Measurements from ENCODE around the gene DLG5.
"Not testable (repeated sequence)": the region's sequence is repeated elsewhere in the genome, so short reads cannot be mapped to it uniquely, and the experiment has no call there.

Gene DLG5

DNA sequence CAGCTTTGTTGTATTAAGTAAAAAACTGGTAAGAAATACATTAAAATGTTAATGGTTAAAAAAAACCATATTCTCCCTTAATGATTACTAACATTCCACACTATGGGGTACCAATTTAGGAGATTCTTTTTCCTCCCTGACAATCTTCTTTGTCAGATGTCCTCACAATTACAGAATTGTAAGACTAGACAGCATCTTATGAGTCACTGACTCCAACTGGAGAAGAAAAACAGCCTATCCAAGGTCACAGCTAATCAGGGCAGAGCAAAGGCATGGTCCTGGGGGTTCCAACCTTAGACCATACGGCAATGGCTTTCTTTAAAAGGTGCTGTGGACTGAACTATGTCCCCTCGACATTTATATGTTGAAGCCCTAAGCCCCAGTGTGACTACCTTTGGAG is 127.6 kb downstream of the DLG5 start:
- DNase-seq (ENCODE audit: low read depth in 1 of 2, low spot score in 1 of 2), result no peak

DNA sequence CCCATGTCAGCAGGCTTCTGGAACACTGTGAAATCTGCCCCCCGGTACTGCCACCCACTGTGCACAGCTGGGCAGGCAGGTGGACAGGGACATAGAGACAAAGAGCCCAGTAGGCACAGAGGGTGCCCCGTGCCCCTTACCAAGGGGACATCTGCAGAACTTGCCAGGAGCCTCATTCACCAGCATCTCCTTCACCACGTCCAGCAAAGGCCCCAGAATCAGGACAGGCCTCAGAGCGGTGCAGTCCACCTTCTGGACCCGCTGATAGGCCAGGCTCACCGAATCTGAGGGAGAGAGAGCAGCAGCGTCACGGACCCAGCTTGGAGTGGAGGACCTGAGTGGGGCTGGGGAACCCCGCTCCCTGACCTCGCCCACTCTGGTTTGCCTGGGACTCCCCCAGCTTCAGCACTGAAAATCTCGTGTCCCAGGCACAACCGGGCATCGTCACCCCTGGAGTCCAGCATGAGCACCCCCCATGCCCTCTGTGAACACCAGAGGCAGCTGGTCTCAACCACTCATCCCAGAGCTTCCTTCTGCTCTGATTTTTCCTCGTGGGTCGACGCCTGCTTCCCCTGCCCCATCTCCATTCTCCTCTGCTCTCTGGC is 130.1 kb downstream of the DLG5 start:
- DNase-seq (ENCODE audit: low read depth in 1 of 2, low spot score in 1 of 2), result no peak

DNA sequence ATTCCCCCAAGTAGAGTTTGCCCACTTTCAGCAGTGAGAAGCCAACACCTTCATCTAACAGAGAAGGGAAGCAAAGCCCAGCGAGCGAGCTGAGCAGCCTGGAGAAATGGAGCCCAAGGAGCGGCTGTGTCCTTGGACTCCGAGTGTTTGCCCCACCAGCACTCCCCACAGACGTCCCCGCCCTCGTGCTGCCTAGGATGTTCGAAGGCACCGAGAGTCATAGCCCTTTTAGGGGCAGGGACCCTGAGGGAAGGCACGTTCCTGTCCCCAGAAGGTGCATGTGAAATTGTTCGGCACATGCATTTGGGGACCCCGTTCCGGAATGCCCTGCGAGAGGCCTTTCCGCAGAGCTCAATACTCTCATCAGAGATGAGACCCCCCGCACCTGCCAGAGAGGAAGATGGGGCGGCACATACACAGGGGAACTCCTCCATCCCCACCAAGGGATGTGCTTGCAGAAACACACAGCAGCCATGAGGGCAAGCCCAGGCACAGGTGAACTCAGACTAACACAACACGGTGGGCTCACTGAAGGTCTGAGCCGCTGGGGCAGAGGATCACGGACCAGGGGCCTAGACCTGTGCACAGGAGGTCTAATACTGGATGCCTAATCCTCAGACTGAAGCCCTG is 131.0 kb downstream of the DLG5 start:
- DNase-seq (ENCODE audit: low read depth in 1 of 2, low spot score in 1 of 2), result no peak

DNA sequence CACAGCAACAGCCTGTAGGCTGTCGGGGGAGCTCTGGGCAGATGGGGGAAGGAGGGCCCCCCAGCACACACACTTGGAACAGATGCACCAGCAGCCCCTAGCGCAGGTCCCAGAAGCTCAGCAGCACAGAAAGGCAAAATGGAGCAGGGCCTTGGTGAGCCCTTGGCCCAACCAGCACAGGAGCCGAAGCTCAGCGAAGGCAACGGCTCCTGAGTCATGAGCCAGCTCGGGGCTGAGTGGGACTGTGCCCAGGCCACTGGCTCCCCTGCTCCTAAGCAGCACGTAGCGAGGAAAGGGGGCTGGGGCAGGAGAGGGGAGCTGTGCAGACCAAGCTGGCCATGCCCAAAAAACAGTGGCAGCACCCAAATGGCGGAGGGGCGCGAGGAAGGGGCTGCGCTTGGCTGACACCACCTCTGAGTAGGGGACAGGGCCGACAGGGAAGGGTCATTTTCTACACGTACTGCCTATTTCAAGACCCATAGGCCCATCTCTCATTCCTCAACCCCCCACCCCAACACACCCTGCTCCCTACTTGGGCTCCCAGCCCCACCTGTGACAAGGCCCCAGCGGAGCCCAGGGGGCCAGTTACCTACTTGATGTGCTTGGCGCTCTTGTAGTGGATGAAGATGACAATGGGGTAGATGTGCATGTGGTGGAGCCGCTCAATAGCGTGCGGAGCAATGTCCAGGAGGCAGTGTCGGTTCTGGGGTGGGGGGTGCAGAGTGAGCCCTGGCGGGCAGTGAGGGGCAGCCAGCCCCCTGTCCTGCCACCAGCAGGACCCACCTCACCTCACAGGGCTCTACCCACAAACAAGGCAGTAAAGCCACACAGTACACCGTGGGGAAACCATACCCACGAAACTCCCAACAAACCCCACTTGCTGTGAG is 132.1 kb downstream of the DLG5 start:
- no peak for DNase-seq (ENCODE audit: low read depth in 1 of 2, low spot score in 1 of 2)

DNA sequence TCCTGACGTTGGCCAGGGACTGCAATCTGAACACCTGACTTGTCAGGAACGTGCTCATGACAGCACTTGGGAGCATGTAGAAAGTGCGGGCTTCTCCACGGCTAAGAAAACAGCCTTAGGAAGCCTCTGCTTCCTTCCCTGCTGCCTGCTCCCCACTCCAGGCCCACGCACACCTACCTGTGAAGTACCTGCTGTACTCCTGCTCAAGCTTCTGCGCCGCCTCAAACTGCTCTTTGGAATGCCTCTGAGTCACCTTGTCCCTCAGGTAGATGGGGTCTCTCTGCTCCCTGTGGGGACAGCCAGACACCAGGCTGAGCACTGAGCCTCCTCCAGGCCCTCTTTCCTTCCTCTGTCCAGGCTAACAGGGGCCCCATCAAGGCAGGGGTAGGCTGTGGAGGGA is 132.7 kb downstream of the DLG5 start:
- DNase-seq (ENCODE audit: low read depth in 1 of 2, low spot score in 1 of 2), result no peak

DNA sequence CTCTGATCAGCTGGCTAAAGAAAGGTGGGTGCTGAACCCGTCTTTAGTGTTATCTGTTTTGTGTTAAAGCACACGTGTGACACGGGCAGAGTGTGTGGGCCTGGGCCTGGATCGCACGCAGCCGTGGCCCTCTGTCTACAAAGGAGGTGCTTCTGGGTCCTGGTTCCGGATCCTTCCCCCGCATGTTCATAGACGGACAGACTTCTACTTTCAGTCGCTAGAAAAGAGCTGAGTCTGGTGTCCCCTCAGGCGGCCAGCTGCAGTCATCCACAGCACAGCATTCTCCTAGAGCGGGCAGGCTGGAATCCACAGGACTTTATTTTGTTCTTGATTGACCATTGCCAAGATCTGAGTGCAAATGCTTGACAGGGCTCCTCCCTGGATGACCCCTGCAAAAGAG is 134.4 kb downstream of the DLG5 start:
- DNase-seq (ENCODE audit: low read depth in 1 of 2, low spot score in 1 of 2), result no peak

DNA sequence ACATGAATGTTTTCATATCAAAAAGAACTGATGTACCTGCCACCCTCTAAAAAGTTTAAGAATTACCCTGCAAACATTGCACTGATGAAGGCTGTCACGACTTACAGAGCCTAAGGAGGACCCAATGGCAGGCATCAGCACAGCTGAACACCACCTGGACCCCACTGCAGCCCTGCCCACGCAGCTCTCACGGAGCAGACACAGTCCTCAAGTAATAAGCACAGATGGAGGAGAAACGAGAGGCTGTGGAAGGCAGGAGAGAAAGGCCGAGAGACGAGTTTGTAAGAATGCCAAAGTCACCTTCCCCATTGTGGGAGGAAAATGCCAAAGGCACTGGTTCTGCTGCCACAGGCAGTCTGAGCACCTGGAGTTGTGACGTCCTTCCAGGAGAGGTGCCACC is 135.0 kb downstream of the DLG5 start:
- no peak for DNase-seq (ENCODE audit: low read depth in 1 of 2, low spot score in 1 of 2)

DNA sequence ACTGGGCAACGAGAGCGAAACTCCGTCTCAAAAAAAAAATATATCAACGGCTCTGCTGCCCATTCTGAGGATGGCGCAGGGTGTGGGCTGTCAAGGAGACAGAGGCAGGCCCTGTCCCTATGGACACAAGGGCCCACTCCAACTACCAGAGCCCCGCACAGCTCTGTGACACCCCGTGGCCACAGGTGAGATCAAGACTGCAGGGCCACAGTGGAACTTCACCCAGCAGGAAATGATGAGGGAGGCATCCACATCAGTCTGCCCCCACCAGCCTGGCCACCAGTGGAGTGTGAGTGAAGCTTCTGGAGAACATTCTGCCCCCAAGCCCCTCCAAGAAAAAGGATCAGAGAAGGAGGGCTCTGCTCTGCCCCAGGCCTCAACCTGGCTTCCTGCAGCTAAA is 136.7 kb downstream of the DLG5 start:
- no peak for DNase-seq (ENCODE audit: low read depth in 1 of 2, low spot score in 1 of 2)

DNA sequence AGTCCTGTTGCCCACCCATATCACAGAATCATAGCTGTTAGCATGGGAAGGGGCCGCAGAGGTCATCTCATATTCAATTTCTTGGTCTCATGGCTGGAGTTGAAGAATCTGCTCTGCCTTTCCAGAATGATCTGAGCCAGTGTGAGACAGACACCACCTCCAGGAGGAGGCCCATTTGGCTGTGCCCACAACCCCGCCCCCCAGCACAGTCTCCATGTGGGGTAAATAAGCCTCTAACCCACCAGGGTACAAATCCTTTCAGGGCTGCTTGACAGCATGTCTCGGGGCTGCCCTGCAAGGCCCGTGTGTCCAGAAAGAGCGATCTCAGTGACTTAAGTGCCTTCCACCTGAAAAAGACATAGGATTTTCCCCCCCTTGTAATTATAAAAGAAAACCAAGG is 137.5 kb downstream of the DLG5 start:
- DNase-seq (ENCODE audit: low read depth in 1 of 2, low spot score in 1 of 2), result no peak

DNA sequence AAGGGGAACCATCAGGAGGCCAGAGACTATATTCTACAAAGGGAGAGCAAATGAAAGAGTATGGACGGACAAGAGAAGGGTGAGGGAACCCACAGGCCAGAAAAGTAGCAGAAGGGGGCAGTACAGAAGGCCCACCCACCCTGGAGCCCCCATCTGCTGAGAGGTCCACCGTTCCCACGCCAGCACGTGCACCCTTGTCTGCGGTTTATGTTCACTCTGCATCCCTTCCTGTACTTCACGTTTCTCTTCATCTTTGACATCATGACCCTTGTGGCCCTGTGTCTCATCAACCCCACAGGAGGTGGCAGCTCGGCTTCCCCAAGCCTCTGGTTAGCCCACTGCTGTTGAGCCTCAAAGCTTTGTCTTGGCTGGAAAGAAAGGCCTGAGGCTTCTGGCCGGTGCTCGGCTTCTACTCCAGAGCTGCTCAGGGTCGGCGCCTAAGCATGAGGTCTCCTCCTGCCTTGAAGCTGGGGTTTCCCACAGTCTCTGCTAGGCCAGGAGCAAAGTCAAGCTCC is 138.0 kb downstream of the DLG5 start:
- no peak for DNase-seq (ENCODE audit: low read depth in 1 of 2, low spot score in 1 of 2)

DNA sequence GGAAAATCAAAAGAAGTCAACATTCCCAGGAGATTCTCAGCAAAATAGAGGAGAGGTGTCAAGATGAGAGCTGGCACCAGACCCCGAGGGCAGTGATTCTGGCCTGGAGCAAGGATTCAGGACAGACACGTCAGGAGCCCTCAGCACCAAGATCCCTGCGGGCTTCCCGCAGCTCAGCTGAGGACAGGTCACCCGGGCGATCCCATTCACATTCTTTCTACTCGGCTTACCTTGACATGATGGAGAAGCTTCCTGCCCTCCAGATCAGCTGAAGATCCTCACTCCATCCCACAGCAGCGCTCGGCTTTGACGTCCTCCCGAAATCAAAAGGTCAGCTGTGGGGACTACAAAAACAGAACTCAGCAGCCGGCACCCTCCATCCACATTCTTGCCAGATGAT is 139.1 kb downstream of the DLG5 start:
- DNase-seq (ENCODE audit: low read depth in 1 of 2, low spot score in 1 of 2), result no peak

DNA sequence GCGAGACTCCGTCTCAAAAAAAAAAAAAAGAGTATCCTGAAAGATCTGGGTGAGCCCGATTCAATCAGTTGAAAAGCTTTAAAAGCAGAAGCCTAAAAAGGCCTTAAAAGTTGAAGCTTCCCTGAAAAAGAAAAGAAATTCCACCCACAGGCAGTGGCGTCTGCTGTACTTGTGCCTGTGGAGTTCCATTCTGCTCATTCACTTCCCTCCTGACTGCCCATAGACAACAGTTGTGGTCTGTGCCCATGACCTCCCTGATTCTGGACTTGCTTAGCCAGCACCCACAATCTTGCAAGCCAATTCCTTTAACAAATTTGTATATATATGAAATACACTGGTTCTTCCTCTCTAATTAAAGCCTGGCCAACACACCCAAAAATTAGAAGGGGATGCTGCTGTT is 141.7 kb downstream of the DLG5 start:
- DNase-seq (ENCODE audit: low read depth in 1 of 2, low spot score in 1 of 2), result no peak

DNA sequence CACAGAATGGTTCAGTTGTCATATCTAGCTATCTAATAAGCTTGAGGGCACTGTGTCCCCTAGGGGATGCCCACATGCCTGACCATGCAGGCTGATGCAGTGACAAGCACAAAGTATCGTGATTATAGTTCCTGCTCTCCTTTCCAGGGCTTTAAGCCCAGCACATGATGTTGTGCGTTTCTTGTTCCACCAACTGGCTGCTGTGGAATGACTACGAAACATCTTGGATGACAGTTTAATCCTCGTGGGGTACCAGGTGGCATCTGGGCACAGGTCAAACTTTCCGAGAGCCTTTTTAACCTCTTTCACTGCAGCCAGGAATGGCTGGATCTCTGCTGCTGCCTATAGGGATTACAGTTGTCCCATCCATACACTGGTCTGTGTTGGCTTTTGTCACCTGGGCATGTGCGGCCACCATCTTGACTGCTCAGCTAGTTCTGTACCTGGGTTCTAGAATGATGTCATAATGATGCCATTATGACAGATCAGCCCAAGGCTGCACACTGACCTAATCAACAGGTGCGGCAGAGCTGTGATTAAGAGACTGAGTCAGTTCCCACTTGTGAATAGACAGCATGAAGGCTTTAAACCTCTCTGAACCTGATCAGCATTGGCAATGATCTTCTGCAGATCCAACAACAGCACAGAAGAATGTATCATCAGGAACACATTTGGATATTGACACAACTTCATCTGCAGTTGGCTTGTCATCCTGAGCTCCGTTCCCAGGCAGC is 144.1 kb downstream of the DLG5 start:
- no peak for DNase-seq (ENCODE audit: low read depth in 1 of 2, low spot score in 1 of 2)

DNA sequence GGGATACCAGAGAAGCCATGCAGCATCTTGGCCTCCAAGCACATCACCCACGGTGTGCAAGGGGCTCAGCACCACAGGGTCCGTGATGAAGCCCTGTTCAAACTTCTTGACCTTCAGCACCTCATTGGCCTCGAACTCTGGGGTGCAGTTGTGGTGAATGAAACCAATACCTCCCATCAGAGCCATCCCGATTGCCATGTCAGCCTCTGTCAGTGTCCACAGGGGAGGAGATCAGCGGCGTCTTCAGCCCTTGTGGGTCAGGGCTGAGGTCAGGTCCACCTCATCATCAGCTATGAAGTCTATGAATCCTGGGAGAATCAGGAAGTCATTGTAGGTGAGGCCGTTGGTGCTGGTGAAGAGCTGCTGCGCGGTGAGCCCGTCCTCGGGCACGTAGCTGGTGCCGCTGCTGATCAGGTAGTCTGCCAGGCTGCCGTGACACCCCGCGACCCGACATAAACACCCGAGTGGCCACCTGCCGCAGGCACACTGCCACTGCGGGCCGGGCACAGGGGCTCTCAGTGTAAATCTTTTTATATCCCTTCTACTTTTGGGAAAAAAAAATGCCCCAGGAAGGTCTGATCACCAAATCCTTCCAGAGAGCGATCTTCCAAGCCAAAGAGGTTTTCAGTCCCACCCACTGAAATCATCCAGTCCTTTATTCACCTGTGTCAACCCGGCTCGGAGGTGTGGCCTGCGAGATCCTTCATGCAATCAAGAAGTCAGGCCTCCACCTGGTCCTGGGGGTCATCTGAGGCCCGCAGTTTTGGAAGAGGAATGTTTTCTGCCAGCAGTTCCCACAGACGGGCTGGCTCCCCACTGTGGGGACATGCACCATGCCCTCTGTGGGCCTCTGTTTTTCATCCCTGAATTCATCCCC is 144.9 kb downstream of the DLG5 start:
- no peak for DNase-seq (ENCODE audit: low read depth in 1 of 2, low spot score in 1 of 2)

DNA sequence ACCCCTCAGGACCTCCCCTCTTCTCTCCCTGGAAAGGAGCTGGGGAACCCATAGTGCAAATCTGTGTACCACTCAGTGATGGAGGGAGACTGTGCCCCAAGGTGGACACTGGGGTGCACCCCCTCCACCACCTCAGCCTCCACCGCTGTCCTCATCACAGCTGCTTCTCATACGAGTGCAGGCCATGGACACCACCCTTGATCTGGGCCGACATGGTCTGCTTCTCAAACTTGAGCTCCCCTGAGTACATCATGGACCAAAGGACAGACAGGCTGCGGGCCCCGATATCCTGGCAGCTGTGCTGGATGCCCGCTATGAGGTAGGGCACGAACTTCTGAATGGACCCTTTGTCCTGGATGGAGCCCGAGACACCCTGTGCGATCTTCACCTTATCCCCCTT is 146.4 kb downstream of the DLG5 start:
- no peak for DNase-seq (ENCODE audit: low read depth in 1 of 2, low spot score in 1 of 2)

DNA sequence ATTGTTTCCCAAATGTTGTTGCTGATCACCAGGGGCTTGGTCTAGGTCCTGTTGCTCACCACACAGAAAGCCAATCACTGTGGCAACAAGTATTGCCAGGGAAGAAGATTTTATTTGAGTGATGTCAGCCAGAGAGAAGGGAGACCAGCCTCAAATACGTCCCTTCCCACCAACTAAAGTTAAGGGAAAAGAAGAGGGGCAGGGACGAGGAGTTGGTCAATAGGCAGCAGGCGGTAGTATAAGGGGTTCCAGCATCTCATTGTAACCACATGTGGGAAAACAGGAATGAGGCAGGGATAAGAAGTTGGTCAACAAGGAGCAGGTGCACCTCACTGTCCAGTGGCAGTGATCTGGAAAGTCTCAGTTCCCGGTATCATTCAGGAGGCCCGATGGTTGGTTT is 150.1 kb downstream of the DLG5 start:
- DNase-seq (ENCODE audit: low read depth in 1 of 2, low spot score in 1 of 2), result no peak

DNA sequence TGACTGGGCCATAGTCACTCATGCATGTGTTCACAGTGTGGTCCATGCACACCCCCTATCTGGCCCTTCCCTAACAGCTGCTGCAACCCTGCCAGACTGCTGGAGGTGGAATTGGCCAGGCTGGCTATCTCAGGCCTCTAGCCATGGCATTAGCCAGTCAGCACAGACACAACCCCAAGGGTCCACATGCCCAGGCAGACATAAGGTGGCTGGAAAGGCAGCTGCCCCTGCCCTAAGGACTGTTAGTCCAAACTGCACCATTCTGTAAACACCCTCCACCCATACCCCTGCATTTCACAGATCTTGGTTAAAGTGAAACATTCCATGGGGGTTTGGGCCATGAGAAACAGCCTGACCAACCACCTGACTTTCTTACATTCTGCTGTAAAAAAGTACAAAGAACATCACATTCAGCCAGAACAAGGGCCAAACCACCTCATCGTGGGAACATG is 151.6 kb downstream of the DLG5 start:
- DNase-seq (ENCODE audit: low read depth in 1 of 2, low spot score in 1 of 2), result no peak

DNA sequence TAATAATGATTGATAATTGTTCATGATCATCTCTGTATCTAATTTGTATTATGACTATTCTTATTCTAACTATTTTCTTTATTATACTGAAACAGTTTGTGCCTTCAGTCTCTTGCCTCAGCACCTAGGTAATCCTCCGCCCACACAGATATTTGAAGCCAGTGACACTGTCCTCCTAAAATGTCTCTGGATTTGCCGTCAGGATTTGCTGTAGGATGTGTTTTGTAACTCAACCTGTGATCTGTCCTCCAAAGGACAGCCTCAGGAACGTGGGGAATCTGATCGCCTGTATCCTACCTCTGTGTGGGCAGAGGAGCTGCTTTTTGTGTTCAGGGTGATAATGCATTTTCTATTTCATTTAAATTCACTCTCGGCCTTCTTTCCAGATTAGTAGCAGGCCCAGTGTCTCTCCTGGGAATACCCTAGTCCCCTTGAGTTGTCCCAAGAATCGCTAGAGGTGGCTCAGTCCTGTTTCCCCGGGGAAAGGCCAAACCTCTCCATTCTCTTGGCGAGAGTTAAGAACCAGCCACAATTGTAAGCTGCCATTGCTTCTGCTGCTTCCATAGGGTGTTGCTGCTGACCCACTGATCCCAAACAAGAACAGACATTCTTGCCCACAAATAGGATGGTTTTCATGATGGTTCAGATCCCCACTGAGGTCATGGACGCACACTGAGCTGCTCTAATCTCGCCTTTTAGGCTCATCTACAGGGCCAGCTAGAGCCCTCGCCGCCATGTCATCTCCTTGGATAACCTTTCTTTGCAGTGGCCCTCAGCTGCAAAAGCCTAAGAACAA is 152.7 kb downstream of the DLG5 start:
- no peak for DNase-seq (ENCODE audit: low read depth in 1 of 2, low spot score in 1 of 2)

DNA sequence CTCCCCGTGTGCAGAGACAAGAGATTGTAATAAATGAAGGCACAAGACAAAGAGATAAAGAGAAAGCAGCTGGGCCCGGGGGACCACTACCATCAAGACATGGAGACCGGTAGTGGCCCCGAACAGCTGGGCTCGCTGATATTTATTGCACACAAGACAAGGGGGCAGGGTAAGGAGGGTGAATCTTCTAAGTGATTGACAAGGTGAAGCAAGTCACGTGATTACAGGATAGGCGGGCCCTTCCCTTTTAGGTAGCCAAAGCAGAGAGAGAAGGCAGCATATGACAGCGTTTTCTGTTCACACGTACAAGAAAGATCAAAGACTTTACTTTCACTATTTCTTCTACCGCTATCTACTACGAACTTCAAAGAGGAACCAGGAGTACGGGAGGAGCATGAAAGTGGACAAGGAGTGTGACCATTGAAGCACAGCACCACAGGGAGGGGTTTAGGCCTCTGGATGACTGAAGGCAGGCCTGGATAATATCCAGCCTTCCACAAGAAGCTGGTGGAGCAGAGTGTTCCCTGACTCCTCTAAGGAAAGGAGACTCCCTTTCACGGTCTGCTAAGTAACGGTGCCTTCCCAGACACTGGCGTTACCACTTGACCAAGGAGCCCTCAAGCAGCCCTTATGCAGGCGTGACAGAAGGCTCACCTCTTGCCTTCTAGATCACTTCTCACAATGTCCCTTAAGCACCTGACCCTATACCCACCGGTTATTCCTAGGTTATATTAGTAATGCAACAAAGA is 153.5 kb downstream of the DLG5 start:
- not testable (repeated sequence) for DNase-seq (ENCODE audit: low read depth in 1 of 2, low spot score in 1 of 2)
